MM.1S (cell line): Measurements from ENCODE around the gene NIPBL.

Experiments used
- CTCF ChIP-seq: fragments of 300-600 bp; sonication (generic); IDR thresholded peaks from 2 replicates; pipeline ENCODE4 v1.5.1; 2016; ENCODE audit warnings: antibody characterized with exemption, low read length, mixed read lengths
- EZH2 ChIP-seq: fragments of 300-600 bp; sonication (generic); optimal IDR thresholded peaks from 2 replicates; pipeline ENCODE3; 2017; ENCODE audit warnings: low read depth, mild to moderate bottlenecking, antibody characterized with exemption, low read length, mixed read lengths
- EZH2phosphoT487 ChIP-seq: fragments of 300-600 bp; sonication (generic); IDR thresholded peaks from 2 replicates; pipeline ENCODE4 v1.6.1; 2018; ENCODE audit warnings: antibody characterized with exemption, low read length

- no peak for TF ChIP-seq CTCF
- no peak for TF ChIP-seq EZH2
- TF ChIP-seq EZH2phosphoT487 = no peak
Observed at GRCh38 chr5:36939969-36940858, 63.6 kb downstream of the NIPBL start.
